Bone marrow (tissue), 2 donors: ENCODE results near the gene STARD8.

ENCODE experiments used
- DNase-seq, 2 donors: peaks; one replicate each; lab custom pipeline; 2025; lab: John Stamatoyannopoulos, UW

The STARD8 gene

DNA sequence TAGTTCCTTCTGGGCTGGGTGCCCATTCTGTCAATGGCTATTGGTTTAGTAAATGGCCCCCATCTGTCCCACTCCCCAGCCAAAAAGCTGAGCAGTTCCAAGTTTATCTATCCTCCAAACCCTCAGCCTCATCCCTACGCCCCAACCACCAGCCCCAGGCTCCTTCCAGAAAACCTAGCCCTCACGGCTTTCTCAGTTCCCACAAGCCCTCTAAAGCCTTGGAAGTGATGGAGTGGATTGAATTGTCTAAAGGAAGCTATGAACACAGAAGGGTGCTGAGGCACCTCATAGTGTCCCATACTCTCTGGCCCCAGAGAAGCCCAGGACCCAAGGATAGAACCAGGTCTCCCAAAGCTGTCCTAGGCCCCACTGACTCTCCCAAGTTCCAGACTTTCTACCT, 105.8 kb downstream of the STARD8 start:
- DNase-seq, result no peak

DNA sequence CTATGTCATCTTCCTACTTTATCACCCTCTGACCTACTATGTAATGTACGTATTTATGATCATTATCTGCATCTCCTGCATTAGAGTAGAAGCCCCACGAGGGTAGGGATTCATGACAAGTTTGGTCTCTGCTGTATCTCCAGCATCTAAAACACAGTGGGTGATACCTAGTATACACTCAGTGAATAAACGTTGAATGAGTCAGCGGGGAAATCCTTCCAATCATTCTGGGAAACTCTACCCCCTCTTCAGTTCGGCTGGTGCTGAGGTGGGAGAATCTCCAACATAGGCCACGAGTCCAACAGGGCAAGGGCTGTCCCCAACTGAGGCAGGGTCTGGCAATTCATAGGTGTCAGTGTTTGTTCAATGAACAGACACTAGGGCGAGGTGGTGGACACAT, 106.9 kb downstream of the STARD8 start:
- no peak for DNase-seq

DNA sequence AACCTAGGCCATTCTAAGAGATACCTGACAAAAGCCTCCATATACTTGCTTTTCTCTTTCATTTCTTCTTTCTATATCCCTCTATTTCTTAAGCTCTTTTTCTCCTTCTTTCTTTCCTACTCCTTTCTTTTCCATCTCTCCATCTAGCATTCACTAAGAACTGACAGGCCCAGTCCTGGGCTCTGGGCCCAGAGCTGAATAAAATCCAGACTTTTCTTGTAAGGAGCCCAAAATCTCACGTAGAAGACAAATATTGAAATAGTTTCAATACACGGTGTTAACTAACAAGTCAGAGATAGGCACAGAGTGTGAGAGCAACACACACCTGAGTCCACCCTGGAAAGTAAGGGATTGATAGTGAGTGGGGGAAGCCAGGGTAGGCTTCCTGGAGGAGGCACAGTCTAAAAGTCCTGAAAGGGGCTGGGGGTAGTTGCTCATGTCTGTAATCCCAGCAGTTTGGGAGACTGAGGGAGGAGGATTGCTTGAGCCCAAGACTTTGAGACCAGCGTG, 108.2 kb downstream of the STARD8 start:
- no peak for DNase-seq

DNA sequence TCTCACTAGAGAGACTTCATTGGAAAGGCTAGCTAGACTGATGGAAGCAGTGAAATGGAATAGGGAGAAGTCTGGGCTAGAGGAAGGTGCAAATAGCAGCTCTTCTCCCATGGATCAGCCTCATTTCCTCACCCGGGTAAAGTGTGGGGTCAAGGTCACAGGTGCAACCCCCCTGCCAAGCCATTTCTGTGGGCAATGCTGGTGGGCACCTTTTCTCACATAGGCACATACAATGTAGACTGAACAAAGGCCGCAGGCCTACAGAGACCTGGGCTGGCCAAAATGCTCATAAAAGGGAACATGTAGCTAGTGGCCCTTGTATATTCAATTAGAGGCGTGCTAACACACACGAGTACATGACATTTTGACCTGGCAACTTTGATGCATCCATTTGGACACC, 109.9 kb downstream of the STARD8 start:
- DNase-seq, result no peak

DNA sequence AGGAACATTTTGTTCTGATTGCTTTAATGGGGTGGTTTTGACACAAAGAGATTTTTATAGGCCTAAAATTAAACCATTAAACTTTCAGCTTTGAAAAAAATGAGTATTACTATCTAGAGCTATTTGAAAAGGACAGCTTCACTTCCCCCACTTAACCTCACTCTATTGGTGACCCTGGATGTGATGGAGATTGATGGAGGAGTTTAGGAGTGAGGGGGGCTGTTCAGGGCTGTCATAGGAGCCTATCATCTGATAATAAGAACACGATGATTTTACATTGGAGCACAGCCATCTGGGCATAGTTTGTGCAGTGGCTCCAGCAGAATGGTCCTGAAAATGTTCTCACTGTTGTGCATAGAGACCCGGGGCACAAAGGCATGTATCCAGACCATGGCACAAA, 110.3 kb downstream of the STARD8 start:
- DNase-seq, result no peak

DNA sequence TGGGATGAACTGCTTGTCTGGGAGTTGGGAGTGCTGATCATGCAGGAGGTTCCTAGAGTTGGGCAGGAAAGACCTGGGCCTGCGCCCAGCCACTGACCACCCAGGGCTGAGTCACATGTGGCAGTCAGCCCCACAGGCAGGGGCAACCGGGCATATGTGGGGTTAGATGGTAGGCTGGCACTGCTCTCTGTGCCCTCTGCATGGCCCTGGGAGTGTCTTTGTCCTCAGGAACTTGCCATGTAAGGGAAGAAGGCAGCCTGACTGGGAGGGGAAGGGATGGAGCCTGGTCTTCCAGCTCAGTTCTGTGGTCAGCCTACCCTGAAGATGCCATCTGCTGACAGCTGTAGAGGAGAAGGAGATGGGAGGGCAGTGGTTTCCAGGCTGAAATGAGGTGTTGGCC, 111.2 kb downstream of the STARD8 start:
- DNase-seq, result no peak

DNA sequence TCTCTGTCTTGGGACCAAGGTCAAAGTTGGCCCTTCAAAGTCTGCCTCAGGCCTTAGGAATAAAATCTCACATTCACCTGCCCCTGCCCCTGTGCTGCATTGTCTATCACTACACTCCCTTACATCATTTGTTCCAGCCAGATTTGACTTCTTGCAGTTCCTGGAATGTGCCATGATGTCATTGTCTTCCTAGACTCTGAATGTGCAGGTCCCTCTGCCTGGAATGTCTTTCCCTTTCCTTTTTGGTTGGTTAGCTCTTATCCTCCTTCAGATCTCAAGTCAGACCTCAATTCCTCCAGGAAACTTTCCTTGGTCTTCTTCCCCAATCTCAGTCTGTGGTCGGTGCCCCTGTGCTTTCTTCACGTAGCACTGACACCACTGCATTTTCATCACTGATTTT, 113.6 kb downstream of the STARD8 start:
- DNase-seq, result no peak

DNA sequence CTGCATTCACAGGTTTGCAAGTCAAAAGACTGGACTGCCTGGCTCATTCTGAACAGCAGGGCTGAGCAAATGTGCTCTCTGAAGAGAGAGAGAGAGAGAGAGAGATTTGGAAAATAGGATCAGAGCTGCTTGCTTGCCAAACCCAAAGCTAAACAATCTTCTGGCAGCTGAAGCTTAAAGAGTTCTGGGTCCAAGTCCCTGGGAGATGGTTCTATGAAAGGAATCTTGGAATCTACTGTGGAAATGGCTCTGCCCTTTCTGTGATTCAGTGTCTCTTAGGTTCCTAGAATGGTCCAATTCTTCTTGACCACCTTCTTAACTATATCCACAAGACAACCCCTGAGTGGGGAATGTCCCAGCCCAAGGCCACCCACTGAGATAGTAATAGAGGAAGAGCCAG, 115.3 kb downstream of the STARD8 start:
- no peak for DNase-seq

DNA sequence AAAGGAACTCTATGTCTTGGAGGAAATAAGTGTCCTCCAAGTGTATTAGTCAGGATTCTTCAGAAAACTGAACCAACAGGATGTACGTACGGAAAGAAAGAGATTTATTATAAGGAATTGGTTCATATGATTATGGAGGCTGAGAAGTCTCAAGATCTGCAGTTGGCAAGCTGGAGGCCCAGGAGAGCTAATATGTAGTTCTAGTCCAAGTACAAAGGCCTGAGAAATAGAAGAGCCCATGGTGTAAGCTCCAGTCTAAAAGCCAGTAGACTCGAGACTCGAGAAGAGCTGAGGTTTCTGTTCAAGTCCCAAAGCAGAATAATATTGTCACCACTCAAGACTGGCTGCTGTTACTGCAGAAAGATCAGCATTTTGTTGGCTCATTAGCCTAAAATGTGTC, 116.0 kb downstream of the STARD8 start:
- no peak for DNase-seq
